NCI-H2227 treated with DMSO at 0.1 percent for 48 hours (cell line): ENCODE data around the gene PTH1R.

Experiments used
- DNase-seq: peaks from one replicate; lab custom pipeline; 2025; lab: John Stamatoyannopoulos, UW

PTH1R gene

DNA sequence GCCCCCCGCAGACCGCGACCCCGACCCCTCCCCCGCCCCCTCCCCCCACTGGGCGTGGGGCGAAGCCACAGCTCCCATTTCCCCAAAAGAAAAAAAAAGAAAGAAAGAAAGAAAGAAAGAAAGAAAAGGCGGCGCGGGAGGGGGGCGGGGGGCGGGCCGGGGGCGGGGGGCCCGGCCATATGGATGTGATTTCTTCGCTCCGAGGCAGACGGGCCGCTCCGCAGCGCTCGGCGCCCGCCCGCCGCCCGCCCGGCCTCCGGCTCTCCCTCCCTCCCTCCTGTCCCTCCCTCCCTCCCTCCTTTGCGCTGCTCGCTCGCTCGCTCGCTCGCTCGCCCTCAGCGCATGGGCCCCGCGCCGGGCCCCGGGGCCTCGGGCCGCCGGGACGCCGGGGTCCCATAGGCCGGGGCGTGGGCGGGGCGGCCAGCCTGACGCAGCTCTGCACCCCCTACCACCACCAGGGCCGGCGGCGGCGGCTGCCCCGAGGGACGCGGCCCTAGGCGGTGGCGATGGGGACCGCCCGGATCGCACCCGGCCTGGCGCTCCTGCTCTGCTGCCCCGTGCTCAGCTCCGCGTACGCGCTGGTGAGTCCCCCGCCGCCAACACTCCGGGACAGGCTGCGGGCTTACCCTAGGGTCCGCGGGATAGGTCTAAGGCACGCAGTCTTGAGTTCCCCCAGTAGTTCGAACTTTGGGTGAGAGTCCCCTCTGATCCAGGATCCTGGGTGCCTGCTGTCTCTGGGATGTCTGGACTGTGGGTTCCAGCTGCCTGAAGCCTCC lies 5.7 kb downstream of the PTH1R start:
- DNase-seq, result no peak

DNA sequence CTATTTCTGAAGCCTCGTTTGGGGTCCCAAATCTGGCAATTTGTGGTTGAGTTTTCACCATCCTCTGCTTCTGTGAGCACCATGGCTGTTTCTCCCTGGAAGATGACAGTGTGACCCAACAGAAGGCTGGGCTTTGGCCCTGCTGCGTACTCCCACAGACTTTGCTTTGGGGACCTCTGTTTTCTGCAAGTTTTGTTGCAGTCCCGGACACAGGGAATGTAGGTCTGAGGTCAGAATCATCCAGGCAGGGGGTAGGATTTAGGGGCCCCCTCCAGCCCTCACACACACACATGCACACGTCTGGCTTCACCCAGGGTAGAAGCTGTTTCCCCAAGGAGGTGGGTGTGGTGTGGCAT lies 6.3 kb downstream of the PTH1R start:
- DNase-seq, result no peak

DNA sequence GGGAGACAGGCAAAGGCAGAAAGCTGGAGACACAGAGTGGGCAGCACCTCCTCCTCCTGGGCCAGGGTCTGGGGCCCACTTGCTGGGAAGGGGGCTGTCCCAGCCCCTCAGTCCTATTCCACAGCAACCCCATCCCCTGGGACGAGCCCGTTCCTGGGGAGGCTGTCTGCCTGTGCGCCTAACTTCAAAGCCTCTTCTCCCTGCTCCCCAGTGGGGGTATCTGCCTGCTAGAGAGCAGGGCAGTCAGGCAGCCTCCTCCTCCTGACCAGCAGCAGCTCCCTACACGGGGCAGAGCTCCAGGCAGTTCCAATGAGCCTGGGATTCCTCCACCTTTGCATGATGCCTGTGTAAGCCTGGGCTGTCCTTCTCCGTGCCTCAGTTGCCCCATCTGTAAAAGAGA lies 6.9 kb downstream of the PTH1R start:
- no peak for DNase-seq

DNA sequence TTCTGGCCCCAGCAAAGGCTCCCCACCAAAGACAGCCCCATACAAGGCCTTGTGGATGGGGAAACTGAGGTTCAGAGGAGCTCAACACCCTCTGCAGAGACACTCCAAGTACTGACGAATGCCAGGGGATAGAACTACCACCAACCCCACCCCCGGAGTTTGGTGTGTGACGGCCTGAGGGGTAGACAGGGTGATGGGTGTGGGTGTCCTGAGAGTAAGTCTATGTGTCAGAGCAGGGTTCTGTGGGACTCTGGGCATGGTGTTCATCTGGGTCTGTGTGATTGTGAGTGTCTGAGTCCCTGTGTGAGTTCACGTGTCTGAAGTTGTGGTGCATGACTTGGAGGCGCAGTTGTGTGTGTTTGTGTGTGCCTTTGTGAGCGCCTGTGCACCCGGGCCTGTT lies 7.4 kb downstream of the PTH1R start:
- no peak for DNase-seq

DNA sequence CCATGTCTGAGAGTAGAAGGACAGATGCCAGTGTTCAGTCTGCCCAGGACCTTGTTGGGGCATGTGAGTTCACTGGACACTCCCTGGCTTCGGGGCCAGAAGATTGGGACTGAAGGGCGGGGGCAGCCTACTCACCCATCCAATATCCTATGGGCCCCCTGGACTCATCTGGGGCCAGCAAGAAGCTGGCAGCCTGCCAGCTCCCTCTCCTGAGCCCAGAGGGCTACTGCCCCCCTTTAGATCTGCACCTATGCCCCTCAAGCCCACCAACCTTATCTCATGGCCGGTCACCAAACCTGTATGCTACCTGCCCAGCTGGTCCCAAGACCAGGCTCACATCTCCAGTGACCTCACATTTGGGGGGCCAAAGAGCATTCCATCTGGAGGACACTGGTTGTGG lies 8.1 kb downstream of the PTH1R start:
- no peak for DNase-seq

DNA sequence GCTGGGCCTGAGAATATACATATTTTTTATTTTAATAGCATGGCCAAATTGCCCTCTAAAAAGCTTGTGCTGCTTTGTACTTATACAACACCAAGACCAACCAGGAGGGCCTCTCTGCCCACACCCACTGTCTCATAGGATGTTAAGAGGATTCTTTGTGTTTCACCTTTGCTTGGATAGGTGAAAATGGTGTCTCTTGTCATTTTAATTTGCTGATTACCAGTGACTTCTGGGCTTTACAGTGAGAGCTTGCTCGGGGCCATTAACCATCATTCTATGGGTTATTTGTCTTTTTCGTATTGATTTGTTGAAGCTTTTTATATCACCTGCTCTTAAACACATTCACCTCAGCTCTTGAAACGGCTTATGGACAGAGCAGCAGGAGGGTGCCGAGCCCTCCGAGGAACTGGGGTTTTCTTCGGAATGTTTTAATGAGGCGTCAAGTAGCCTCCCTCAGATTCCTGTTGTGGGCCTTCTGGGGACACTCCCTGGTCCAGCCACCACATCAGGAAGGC lies 10.5 kb downstream of the PTH1R start:
- no peak for DNase-seq

DNA sequence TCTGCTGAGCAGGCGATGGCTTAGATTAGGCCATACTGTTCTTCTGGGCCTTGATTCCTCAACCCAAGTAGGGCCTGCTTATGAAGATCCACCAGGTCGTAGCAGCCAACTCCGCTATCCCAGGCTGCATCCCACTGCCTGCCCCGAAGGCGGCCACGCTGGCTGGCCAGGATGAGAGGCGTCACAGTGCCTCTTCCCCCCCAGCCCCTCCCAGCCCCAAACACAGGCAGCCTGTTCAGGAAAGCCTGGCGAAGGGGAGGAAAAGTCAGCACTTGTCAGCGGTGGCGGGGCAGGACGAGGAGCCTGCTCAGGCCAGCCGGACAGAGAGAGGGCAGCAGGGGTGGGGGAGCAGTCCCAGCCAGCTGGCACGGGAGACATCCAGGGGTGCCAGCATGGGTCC lies 11.2 kb downstream of the PTH1R start:
- no peak for DNase-seq

DNA sequence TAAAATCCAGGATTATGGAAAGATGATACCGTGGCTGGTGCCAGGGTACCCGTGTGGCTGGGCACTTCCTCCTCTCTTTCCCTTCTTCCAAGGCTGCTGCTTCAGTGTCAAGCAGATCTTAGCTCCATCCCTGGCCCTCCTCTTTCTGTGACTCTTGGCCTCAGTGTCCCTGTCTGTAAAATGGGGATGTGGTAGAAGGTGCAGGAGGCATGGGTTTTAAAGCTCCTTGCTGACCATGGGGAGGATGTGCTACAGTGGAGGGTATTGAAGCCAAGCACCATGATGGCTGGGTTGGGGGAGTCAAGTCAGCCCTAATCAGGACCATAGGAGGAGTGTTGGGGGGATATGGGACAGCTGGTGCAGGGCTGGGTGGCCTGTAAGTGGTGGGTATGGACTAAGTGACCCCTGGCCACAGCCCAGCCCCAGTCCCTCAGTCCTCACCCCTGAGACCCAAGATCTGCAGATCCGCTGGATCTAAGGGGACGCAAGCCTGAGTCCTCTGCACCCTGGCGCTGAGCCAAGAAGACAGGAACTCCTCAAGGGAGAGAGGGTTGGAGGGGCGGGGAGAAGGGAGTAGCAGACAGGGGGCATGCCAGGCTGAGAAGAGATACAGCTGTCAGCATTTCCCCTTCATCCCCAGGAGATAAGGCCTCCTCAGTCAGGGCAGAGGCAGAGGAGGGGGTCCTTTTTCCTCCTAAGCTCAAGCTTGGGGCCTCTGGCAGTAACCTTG lies 12.0 kb downstream of the PTH1R start:
- no peak for DNase-seq

DNA sequence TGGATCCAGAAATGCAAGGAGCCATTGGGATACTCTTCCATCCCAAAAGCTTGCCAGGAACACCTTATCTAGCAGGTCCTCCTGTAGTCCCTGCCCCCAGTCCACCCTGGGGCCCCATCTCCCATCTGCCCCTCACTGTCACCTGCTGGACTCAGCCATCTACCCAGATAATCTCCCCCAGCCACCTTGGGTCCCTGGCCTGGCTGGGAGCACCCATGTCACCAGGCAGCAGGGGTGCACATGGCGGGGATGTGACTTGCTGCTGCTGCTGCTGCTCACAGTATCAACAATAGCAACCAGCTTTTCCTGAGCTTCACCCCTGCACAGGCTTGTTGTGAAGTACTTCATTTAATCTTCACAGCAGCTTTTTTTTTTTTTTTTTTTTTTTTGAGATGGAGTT lies 12.6 kb downstream of the PTH1R start:
- DNase-seq, result no peak

DNA sequence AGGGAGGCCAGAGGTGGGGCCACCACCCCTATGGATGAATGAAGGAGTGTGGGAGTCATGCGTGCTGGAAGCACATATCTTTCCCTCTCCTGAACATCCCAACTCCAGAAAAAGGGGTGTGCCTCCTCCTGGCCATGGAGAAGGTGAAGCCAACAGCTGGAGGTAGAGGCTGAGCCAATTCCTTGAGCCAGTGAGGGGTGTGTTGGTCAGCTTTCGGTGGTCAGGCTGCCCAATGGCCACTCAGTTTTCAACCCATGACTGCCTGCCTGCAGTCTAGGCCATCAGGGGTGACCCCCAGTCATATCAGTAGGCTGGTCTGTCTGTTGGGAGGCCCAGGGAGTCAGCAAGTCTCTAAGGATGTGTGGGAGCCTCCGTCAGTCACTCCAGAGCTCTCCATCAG lies 13.6 kb downstream of the PTH1R start:
- DNase-seq, result no peak

DNA sequence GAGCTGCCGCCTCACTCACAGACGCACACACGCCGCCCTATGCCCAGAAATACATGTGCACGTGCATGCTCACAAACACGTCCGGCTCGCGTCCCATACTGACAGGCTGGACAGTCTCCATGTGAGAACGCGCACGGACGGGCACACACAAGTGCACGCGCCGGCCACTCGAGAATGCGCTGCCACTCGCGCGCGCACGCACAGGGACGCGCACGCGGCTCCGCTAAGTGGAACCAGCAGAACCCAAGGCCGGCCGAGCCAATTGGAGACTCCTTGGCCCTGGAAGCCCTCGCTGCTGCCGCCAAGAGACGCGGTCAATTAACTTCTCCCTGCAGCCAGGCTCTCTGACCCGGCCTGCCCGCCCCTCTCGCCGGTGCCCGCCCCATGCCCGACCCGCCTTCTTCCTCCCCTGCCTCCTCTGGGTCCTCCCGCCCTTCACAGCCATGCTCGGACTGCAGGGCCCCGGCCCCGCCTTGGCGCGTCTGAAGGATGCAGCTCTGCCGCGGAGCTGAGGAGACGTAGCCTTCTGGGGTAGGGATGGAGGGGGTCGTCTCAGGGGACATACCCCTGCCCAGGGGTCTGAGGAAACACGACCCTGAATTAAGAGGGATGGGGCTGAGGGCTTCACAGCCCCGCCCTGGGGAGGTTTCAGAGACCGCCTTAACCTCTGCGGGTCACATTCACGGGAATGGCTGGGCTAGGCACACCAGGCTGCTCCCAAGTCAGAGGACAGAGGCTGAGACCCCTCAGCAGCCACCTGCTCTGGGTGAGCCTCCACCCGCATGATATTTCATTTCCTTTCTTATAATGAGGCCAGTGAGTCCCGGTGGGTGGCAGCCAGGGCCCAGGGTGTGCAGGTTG lies 15.0 kb downstream of the PTH1R start:
- DNase-seq, result peak; percentile 44

DNA sequence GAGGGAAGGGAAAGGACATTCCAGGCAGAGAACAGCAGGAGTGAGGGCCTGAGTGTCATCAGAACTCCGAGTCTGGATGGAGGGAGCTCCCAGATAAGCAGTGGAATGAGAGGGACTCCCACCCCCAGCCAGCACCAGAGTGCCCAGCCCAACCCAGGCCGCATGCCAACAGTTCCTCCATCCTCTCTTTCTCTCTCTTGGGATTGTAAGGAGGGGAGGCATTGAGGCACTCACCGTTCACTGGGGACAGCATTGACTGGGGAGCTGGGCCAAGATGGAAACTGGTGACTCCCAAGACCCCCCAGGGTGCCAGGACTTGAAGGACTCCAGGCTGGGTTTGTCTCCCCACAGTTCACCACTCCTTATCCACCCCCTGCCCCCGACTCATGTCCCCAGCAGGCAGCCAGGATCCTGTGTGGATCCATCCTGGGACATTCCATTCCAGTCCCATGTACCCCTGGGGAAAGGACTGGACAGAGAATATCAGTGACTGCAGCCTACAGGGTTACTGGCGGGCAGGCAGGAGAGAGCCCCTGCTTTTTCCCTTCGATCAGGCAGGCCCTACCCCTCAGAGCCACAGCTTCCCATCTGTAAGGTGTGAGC lies 15.7 kb downstream of the PTH1R start:
- DNase-seq, result no peak

DNA sequence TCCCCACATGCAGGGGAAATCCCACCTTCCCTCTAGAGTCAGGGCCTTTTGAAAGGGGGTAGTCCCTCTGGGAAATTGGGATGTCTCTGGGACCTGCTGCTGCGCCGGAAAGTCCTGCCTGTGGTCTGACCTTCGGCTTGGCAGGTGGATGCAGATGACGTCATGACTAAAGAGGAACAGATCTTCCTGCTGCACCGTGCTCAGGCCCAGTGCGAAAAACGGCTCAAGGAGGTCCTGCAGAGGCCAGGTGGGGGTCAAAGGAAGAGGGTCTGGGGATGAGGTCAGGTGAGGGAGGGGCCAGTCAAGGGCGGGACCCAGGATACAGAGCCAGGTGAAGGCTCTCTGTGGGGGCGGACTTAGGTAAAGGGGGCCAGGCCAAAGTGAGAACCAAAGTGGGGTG lies 16.2 kb downstream of the PTH1R start:
- DNase-seq, result no peak

DNA sequence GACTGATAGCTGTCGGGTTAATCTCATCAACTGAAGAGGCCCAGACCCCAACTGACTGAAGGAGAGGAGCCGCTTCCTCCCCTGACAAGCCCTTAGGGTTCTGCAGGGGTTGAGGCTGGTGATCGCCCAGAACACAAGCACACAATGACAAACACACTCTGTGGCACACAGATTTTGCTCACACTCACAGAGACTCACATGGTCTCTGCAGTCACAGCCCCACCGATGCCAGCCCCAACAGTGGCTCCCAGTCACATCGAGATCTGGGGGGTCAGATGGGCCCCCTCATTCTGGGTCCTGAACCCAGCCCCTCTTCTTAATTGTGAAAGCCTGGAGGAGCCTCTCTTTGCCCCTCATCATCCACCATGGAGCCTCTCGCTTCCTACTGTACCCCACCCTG lies 16.7 kb downstream of the PTH1R start:
- DNase-seq, result no peak

DNA sequence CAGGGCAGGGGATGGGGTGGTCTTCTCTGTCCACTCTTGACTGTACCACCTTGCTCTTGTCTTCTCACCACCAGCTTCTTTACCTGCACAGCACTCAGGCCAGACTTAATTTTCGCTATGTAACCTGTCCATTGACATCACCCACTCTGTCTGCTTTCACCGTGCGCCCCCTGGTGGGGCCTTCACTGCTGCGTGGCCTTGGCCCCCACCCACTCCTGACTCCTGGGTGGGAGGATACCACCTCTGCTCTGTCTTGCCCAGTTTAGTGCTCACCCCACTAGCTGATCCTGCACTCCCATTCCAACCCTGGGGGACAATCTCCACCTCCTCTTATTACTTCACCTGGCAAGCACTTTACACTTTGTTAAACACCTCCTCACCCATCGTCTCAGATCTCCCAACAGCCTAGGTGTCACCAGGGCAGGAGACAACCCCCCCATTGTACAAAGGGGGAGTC lies 17.7 kb downstream of the PTH1R start:
- DNase-seq, result peak; percentile 6

DNA sequence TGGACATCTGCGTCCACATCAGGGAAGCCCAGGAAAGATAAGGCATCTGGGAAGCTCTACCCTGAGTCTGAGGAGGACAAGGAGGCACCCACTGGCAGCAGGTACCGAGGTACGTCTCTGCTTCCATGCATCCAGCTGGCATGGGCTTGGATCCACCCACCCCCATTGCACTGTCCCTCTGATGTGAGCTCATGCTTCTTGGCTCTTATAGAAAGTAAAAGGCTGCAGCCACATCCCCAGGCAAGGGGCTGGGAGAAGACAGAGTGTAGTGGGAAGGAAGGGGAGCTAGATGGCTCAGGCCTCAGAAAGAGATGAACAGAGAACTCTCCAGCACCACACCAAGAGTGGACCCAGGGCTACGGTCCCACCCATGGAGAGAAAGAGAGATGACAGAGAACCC lies 18.2 kb downstream of the PTH1R start:
- no peak for DNase-seq

DNA sequence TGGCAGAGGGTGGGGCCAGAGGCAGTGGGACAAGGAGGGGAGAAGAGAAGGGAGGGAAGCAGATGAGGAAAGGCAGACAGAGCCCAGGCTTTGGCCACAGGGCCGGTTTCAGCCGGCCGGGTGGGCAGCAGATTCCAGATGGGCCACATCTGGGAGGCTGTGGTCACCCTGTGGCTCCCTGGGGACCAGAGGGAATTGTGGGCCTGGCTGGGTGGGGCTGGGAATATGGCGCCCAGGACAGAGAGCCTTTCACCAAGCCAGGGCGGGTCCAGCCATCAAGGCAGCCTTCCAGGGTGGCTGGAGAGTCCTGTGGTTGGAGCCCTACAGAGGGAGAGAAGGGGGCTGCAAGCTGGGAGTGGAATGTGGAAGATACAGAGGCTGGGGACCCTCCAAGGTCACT lies 18.9 kb downstream of the PTH1R start:
- DNase-seq, result no peak

DNA sequence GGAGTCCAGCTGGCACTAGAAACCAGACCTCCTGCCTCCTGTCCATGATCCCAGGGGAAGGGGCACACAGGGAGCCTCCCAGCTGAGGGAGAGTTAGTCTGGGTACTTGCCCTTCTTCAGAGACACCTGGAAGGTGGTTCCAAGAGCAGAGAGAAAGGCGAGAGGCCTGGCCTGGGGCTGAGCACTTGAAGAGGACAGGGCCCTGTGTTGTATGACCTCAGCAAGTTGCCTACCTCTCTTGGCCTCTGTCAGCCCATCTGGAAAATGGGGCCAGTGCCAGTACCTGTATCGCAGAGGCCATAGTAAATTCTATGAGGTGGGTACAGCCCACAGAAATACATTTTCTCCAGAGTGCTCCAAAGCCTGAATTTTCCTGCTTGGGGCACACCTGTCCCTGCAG lies 19.5 kb downstream of the PTH1R start:
- no peak for DNase-seq

DNA sequence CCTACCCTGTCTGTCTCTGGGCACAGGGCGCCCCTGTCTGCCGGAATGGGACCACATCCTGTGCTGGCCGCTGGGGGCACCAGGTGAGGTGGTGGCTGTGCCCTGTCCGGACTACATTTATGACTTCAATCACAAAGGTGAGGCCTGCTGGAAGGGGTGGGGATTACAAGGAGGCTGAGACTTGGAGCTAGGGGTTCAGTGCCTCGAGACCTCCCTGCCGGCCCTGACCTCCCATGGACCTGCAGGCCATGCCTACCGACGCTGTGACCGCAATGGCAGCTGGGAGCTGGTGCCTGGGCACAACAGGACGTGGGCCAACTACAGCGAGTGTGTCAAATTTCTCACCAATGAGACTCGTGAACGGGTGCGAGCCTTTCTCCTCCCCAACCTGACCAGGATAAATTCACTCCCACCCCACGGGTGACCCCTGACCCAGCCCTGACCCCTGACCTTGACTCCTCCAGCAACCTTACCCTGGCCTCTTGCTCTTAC lies 20.4 kb downstream of the PTH1R start:
- DNase-seq, result no peak

DNA sequence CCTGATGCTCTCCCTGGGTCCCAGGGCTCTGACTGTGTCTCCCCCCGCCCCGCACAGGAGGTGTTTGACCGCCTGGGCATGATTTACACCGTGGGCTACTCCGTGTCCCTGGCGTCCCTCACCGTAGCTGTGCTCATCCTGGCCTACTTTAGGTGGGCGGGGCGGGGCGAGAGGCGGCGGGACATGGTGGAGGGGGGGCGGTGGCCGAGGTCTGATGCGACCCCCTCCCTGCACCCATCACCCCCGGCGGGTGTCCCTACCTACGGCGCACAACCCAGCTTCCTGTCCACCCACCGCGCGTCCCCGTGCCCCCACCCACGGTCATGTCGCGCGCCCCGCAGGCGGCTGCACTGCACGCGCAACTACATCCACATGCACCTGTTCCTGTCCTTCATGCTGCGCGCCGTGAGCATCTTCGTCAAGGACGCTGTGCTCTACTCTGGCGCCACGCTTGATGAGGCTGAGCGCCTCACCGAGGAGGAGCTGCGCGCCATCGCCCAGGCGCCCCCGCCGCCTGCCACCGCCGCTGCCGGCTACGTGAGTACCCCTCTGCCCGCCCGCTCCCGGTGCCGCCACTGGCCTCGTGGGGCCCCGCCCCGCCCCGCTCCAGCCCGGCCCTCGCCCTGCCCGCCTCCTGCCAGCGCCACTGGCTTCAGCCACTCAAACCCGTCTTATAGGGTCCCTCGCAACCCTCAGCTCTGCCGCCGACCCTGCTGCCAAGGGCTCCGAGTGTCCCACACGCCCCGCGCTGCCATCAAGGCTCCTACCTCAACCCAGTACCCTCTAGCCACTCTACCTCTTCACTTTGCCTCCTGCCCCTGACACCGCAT lies 21.0 kb downstream of the PTH1R start:
- DNase-seq, result no peak
